C4-2B (cell line): ENCODE measurements around the gene MRPL33.
"Not testable (repeated sequence)": the region's sequence is repeated elsewhere in the genome, so short reads cannot be mapped to it uniquely, and the experiment has no call there.

ENCODE experiments used
- H3K27ac ChIP-seq: fragments of 450-650 bp; 2 replicates; pipeline ENCODE4 v1.5.1; 2017
- CTCF ChIP-seq: fragments of 450-650 bp; conservative IDR thresholded peaks from 2 replicates; pipeline ENCODE4 v1.5.1; 2017; ENCODE audit warnings: mild to moderate bottlenecking
- ZFX ChIP-seq: fragments of 450-650 bp; IDR thresholded peaks from 2 replicates; pipeline ENCODE4 v1.6.1; 2017

The MRPL33 gene

GRCh38 chr2:27756091-27756490, 15.4 kb upstream of the MRPL33 start:
- TF ChIP-seq CTCF (no peak), ZFX (no peak)
- H3K27ac ChIP-seq, result no peak overlapping the region

DNA sequence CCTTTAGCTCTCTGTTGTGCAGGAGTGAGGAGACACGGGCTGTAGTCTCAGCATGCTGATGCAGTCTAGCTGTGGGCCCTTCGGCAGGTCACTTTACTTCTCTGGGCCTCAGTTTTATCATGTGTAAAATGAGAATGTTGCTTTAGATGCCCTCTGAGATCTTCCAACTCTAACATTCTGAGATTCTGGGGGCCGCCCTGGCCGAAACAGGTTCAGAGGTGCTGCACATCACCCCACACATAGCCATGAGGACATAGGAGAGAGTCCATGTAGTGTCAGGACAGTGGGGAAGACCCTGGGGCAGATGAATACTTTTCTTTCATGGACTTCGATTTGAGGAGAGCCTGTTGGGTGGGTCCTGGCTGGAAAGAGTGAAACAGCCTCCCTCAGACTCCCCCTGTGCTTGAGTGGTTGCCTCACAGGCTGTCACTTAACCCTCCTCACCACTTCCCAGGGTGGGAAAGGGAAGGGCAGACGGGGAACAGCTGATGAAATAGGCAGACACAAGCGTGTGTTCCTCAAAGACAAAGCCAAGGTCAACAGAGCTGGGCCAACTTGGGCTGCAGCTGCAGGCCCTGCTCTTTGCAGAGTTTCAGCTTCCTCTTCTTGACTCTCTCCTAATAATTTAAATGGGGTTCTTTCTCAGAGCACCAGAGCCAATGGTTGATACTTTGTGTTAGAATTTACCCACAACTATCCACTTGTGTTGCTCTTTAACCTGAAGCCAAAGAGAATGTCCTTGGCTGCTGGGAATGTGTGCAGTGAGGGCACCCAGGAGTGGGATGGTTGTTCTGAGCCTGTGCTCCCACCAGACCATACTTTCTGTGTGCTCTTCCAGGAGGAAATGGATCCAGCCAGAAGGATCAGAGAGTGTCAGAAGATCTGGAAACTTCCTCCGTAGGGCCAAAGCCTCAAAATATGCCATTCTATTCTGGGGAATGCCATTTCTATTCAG, 14.7 kb upstream of the MRPL33 start:
- no peak overlapping the region for H3K27ac ChIP-seq
- no peak for TF ChIP-seq CTCF
- TF ChIP-seq ZFX, result no peak

DNA sequence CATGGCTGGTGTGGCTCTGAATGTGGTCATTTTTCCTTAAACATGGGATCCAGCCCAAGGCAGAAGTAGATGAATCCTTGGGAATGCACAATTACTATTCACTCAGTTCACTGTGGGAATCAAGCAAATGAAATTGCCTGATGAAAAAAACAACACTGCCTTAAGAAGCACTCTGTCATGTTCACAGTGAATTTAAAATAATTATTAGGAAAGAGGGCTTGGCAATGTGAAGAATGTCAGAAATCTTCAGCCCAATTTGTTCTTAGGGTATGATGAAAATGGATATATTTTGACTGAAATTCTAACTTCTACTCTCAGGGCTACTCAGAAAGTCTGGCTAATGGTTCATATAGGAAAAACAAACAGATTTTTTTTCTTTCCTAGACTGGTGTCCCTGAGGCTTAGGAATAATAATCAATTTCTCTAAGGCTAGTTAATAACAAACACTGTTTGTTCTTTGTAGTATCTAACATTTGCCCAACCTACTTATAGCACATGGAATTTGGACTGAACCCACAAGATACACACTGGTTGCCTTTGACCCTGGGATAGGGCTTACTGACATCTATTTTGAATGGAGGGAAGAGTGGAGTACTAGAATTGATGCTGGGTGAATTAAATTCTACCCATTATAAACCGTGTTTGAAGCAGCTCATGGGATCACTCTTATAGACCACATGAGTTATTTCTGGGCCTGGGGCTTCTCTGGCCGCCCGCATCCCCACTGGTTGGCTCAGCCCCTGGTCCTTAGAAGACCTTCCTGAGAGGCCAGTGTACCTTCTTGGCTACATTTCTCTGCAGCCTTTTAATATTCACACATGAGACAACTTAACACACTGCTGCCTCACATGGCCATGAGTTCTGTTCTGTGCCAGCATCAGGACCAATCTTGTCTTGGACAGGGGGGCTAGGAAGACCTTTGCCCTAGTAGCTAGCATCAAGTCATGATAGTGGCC, 8.3 kb upstream of the MRPL33 start:
- no peak overlapping the region for H3K27ac ChIP-seq
- no peak for TF ChIP-seq CTCF
- TF ChIP-seq ZFX, result no peak

DNA sequence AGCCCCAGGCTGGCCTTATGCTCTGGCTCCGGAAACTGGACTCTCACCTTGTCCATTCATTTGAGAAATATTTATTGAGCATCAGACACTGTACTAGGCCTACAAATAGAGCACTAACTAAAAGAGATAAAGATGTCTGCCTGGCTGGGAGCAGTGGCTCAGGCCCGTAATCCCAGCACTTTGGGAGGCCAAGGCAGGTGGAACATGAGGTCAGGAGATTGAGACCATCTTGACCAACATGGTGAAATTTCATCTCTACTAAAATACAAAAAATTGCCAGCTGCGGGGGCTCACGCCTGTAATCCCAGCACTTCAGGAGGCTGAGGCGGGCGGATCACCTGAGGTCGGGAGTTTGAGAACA, 7.6 kb upstream of the MRPL33 start:
- TF ChIP-seq ZFX, result no peak
- TF ChIP-seq CTCF, result no peak
- H3K27ac ChIP-seq, result no peak overlapping the region

DNA sequence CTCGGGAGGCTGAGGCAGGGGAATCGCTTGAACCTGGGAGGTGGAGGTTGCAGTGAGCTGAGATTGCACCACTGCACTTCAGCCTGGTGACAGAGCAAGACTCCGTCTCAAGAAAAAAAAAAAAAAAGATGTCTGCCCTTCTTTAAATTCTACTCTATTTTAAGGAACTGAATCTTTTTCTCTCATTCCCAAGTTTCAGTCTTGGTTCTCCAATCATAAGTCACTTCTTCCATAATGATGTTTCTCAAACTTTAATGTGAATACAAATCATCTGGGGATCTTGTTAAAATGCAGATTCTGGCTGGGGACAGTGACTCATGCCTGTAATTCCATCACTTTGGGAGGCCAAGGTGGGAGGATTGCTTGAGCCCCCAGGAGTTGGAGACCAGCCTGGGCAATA, 7.0 kb upstream of the MRPL33 start:
- H3K27ac ChIP-seq, result not testable (repeated sequence)

GRCh38 chr2:27765621-27766286, 5.8 kb upstream of the MRPL33 start:
- TF ChIP-seq CTCF, result no peak
- TF ChIP-seq ZFX, result no peak
- no peak overlapping the region for H3K27ac ChIP-seq

DNA sequence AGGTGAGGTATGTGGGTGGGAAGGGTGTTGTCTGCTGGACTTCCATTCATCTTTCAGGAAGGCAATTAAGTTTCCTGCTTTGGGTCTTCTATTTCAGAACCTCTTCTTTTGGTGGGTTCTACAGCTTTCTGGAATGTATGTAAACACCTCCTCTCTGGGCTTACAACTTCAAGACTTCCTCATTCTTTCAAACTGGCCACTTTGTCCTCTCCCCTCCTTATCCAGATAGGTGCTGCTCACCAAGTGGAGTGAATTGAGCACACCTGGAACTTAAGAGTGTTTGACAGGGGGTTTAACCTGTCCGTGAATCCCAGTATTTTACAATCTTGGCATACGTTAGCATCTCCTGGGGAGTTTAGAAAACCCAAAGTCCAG, 5.2 kb upstream of the MRPL33 start:
- no peak overlapping the region for H3K27ac ChIP-seq
- TF ChIP-seq ZFX (no peak), CTCF (no peak)
